GM06990 (cell line): ENCODE results near the gene LAMTOR4.
A peak's percentile ranks its signal among the peaks of the same experiment; 100 is the strongest.
"Not testable (repeated sequence)": the region's sequence is repeated elsewhere in the genome, so short reads cannot be mapped to it uniquely, and the experiment has no call there.

Source experiments
- DNase-seq: peaks from one replicate; pipeline ENCODE4 v3.0.0-alpha.2; 2011; ENCODE audit not compliant: insufficient read length; ENCODE audit errors: extremely low read depth
- H3K27me3 ChIP-seq: replicated peaks from 2 replicates; pipeline ENCODE4 v1.6.0; 2011; ENCODE audit warnings: low read length; ENCODE audit not compliant: control insufficient read depth, insufficient read depth
- H3K36me3 ChIP-seq: 2 replicates; pipeline ENCODE4 v1.5.1; 2011; ENCODE audit warnings: low read length; ENCODE audit not compliant: control insufficient read depth, insufficient read depth
- H3K4me3 ChIP-seq: replicated peaks from 2 replicates; pipeline ENCODE4 v1.5.1; 2011; ENCODE audit warnings: low read depth, mild to moderate bottlenecking, control low read depth, low read length
- CTCF ChIP-seq: IDR thresholded peaks from 2 replicates; pipeline ENCODE4 v1.5.1; 2011; ENCODE audit warnings: low read length, control low read depth, mild to moderate bottlenecking, inconsistent platforms; ENCODE audit not compliant: insufficient read depth, poor library complexity, severe bottlenecking

LAMTOR4 gene

GRCh38 chr7:100142461-100142860, 6.3 kb upstream of the LAMTOR4 start:
- Histone ChIP-seq H3K27me3 (no peaks in the 10 kb centered on the region), H3K4me3 (no peak overlapping the region), H3K36me3 (no peaks in the 10 kb centered on the region)
- no peak for TF ChIP-seq CTCF
- no peak for DNase-seq

GRCh38 chr7:100146350-100146749, 2.4 kb upstream of the LAMTOR4 start:
- not testable (repeated sequence) for H3K27me3 ChIP-seq, DNase-seq, H3K4me3 ChIP-seq, H3K36me3 ChIP-seq

- H3K36me3 ChIP-seq, result peaks cover 3% of the 10 kb centered on the region
- DNase-seq, result no peak
- no peak for TF ChIP-seq CTCF
- no peak overlapping the region for H3K4me3 ChIP-seq
- no peaks in the 10 kb centered on the region for H3K27me3 ChIP-seq
Observed at GRCh38 chr7:100147278-100147677, 1.4 kb upstream of the LAMTOR4 start.

- Histone ChIP-seq H3K36me3 (peaks cover 3% of the 10 kb centered on the region), H3K27me3 (no peaks in the 10 kb centered on the region), H3K4me3 (peak overlapping the region; percentile 60)
- TF ChIP-seq CTCF, result no peak
- DNase-seq, result no peak
Observed at GRCh38 chr7:100148225-100148558, 526 bp upstream of the LAMTOR4 start.

GRCh38 chr7:100152404-100152803, 3.7 kb downstream of the LAMTOR4 start:
- TF ChIP-seq CTCF, result no peak
- H3K36me3 ChIP-seq, result peaks cover 30% of the 10 kb centered on the region
- H3K27me3 ChIP-seq, result no peaks in the 10 kb centered on the region
- H3K4me3 ChIP-seq, result no peak overlapping the region
- no peak for DNase-seq

GRCh38 chr7:100152937-100153666, 4.4 kb downstream of the LAMTOR4 start:
- H3K36me3 ChIP-seq, result peaks cover 30% of the 10 kb centered on the region
- DNase-seq, result no peak
- TF ChIP-seq CTCF, result no peak
- H3K4me3 ChIP-seq, result no peak overlapping the region
- H3K27me3 ChIP-seq, result no peaks in the 10 kb centered on the region
